IPS DF 19.7 (cell line): ENCODE measurements around the gene TEKT1.

ENCODE experiments used
- DNase-seq: peaks from one replicate; pipeline ENCODE4 v3.0.0-alpha.2; 2013; ENCODE audit warnings: low read depth, low spot score

The TEKT1 gene

GRCh38 chr17:6761779-6762178 is 69.8 kb downstream of the TEKT1 start:
- DNase-seq = no peak

DNA sequence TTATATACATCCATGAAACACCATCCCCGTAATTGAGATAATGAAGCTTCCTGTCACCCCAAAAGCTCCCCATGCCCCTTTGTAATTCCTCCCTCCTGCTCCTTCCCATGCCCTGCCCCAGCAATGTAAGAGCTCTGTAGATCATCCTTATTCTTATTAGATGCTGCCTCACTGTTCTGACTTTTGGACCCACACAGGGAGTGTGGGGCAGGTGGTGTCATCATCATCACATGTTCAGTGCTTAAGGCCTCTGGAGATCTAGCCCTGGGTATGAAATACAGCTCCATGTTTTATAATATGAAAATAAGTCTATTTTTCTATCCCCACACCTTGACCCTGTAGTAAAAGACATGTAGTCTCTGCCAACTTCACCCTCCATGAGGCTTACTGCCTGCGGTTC is 73.8 kb downstream of the TEKT1 start:
- no peak for DNase-seq

DNA sequence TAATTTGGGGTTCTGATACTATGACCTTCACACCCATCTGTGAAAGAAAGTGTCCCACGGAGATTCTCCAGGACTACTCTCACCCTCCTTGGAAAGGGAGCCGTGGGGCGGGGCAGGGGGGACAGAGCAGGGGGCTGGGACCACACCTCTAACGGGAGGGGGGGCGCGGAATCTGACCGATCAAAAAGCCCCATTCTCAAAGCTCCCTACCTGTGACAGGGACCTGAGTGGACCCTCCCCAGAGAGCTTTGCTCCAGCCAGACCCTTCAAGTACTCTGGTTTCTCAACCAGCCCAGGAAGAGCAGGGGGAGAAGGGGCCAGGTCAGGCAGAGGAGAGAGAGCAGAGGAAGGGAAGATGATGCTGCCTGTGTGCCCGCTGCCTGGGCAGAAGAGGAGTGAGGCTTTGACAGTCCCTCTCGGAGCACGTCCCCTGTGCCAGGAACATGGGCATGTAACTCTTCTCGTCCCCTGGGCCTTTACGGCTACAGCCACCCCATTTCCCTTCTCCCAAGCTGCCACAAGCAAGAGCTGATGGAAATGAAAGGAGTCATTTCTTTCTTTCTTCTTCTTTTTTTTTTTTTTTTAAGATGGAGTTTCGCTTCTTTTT is 75.0 kb downstream of the TEKT1 start:
- no peak for DNase-seq

- no peak for DNase-seq
Measured at GRCh38 chr17:6755731-6756184, 75.8 kb downstream of the TEKT1 start, which contains the start of gene XAF1. TSS of gene XAF1 (plus strand) at chr17:6756046. CDS start at chr17:6756079, 33 bp downstream.

DNA sequence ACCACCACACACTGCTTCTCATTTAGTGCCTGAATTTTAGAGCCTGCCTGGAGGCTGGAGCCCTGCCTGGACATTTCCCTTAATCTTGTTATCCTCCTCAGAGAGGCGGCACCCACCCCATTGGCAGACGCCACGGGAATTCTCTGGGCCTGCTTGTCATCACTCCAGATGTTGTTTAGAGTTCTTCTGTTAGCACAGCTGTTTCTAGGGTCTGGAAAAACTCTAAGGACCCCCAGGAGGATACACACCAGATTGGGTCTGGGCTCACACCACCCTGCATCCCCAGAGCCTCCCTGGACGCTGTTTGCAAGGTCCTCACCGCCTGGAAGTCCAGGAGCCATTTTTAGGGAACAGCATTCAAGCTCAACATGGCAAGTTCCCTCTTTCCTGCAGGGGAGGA is 76.2 kb downstream of the TEKT1 start:
- no peak for DNase-seq

- DNase-seq = no peak
Measured at GRCh38 chr17:6753546-6753945, 78.0 kb downstream of the TEKT1 start.

DNA sequence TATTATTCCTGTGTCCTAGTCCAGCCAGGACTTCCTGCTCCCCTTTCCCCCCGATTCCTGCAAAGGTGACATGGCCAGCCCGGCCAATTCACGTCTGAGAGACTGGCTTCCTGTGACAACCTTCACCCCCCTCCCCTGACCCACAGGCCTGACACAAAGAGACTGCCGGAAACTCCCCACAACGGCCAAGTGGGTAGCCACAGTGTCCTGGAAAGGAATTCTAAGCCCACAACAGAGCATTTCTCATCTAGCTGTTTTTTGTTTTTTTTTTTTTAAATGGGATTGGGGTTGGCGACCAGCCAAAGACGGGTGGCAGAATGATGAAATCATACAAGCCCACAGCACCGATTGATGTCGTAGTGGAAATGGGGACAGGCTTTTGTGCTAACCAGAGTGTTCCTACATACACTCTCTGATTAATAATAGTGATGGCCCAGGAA is 78.5 kb downstream of the TEKT1 start:
- DNase-seq = no peak

DNA sequence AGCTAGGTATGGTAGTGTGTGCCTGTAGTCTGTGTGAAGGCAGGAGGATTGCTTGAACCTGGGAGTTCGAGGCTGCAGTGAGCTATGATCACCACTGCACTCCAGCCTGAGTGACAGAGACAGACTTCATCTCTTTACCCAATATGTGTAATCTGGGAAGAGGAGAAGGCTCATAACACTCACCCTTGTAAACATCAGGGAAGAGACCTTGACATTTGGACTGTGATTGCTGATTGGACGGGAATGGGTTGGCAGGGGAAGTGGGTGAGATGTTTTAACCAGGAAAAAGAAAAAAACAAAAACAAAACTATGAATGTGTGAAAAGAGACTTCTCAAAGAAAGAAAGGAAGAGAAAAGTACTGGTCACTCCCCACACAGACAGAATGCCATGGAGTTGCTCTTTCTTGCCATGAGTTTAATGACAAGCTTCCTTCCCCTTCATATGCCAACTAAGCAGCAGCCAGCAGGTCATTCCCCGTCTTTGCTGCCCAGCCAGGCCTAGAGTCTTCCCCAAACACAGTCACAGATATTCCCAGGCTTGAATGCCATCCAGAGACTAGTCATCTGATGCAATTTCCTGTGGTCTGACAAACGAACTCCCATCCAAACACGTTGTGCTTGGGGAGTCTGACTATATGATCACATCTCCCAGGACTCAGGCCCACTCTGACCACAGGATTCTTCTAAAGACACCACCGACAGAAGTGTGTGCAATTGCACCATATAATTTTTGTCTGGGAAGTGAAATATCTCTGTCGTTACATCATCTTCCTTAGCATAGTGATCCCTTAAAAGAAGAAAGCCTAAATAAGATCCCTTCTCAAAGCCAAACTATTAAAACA is 79.2 kb downstream of the TEKT1 start:
- DNase-seq = no peak

- DNase-seq = no peak
Measured at GRCh38 chr17:6749519-6749918, 82.0 kb downstream of the TEKT1 start.

DNA sequence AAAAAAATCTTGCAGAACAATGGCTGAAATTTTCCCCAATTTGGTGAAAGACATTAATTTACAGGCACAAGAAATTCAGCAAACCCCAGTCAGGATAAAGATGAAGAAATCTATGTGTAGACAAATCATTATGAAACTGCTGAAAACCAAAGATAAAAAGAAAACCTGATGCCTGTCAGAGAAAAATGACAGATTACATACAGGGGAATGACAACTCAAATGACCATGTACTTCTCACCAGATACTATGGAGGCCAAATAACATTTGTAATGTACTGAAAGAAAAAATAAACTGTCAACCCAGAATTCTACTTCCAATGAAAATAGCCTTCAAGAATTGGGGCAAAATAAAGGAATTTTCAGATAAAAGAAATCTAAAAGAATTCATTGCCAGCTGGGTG is 82.9 kb downstream of the TEKT1 start:
- DNase-seq = no peak
